KBM-7 (cell line): ENCODE measurements around the gene CRYBG3.
"Not testable (repeated sequence)": the region's sequence is repeated elsewhere in the genome, so short reads cannot be mapped to it uniquely, and the experiment has no call there.

Source experiments
- DNase-seq: peaks from one replicate; pipeline ENCODE4 v3.0.0-alpha.2; 2015
- in situ Hi-C: fragments of 300-500 bp; cut with MboI; formaldehyde crosslinking; loops from 2 replicates; pipeline ENCODE4 v1.14.3; 2020; ENCODE audit warnings: low sequenced_read_pairs, low pct_unique_long_range_greater_than_20kb, mixed read lengths

Gene CRYBG3

GRCh38 chr3:97831140-97831539, 9.3 kb downstream of the CRYBG3 start:
- in situ Hi-C loops, result no loop called here
- no peak for DNase-seq

- DNase-seq, in situ Hi-C loops: not testable (repeated sequence)
Measured at GRCh38 chr3:97833184-97833583, 11.4 kb downstream of the CRYBG3 start.

- in situ Hi-C loops, result no loop called here
Measured at GRCh38 chr3:97835761-97836160, 13.9 kb downstream of the CRYBG3 start.

GRCh38 chr3:97838393-97838792, 16.6 kb downstream of the CRYBG3 start:
- in situ Hi-C loops, result no loop called here

More at GRCh38 chr3:97835761-97836160, 13.9 kb downstream of the CRYBG3 start:
- no peak for DNase-seq

GRCh38 chr3:97839944-97840343, 18.1 kb downstream of the CRYBG3 start:
- no peak for DNase-seq
- in situ Hi-C loops, result no loop called here

More at GRCh38 chr3:97838393-97838792, 16.6 kb downstream of the CRYBG3 start:
- no peak for DNase-seq

GRCh38 chr3:97841304-97841703, 19.5 kb downstream of the CRYBG3 start:
- in situ Hi-C loops, result no loop called here

GRCh38 chr3:97841956-97842355, 20.1 kb downstream of the CRYBG3 start:
- in situ Hi-C loops, result no loop called here
- DNase-seq, result no peak

More at GRCh38 chr3:97841304-97841703, 19.5 kb downstream of the CRYBG3 start:
- no peak for DNase-seq

- DNase-seq, result no peak
- in situ Hi-C loops, result no loop called here
Measured at GRCh38 chr3:97848779-97849178, 27.0 kb downstream of the CRYBG3 start.

- in situ Hi-C loops, result no loop called here
- no peak for DNase-seq
Measured at GRCh38 chr3:97857401-97857800, 35.6 kb downstream of the CRYBG3 start.

- DNase-seq, result no peak
- in situ Hi-C loops, result no loop called here
Measured at GRCh38 chr3:97860364-97860763, 38.6 kb downstream of the CRYBG3 start.

GRCh38 chr3:97862582-97862981, 40.8 kb downstream of the CRYBG3 start:
- in situ Hi-C loops, result no loop called here
- no peak for DNase-seq

GRCh38 chr3:97863031-97863430, 41.2 kb downstream of the CRYBG3 start:
- in situ Hi-C loops, result no loop called here
- DNase-seq, result no peak

GRCh38 chr3:97863775-97864174, 42.0 kb downstream of the CRYBG3 start:
- DNase-seq, result no peak
- in situ Hi-C loops, result no loop called here

GRCh38 chr3:97871186-97871585, 49.4 kb downstream of the CRYBG3 start:
- no peak for DNase-seq
- in situ Hi-C loops, result no loop called here

GRCh38 chr3:97871801-97872524, 50.2 kb downstream of the CRYBG3 start:
- in situ Hi-C loops, result no loop called here
- no peak for DNase-seq

GRCh38 chr3:97872525-97873042, 50.8 kb downstream of the CRYBG3 start:
- DNase-seq, result no peak
- in situ Hi-C loops, result no loop called here

GRCh38 chr3:97880267-97880666, 58.5 kb downstream of the CRYBG3 start:
- in situ Hi-C loops, result no loop called here
- DNase-seq, result no peak

GRCh38 chr3:97882975-97883598, 61.3 kb downstream of the CRYBG3 start:
- DNase-seq, result no peak

GRCh38 chr3:97883736-97884135, 61.9 kb downstream of the CRYBG3 start:
- in situ Hi-C loops, result no loop called here
- no peak for DNase-seq

More at GRCh38 chr3:97882975-97883598, 61.3 kb downstream of the CRYBG3 start:
- in situ Hi-C loops, result no loop called here

GRCh38 chr3:97884586-97885123, 62.8 kb downstream of the CRYBG3 start:
- DNase-seq, result no peak
- in situ Hi-C loops, result no loop called here
